GM18868 (cell line): ENCODE results near the gene LARP4B.

Experiments
- ATAC-seq: cut with Tn5 transposase; IDR thresholded peaks from one replicate; pipeline ENCODE4 v1.9.1; 2021; ENCODE audit warnings: mild to moderate bottlenecking, moderate library complexity; ENCODE audit not compliant: unreplicated experiment

Gene LARP4B

DNA sequence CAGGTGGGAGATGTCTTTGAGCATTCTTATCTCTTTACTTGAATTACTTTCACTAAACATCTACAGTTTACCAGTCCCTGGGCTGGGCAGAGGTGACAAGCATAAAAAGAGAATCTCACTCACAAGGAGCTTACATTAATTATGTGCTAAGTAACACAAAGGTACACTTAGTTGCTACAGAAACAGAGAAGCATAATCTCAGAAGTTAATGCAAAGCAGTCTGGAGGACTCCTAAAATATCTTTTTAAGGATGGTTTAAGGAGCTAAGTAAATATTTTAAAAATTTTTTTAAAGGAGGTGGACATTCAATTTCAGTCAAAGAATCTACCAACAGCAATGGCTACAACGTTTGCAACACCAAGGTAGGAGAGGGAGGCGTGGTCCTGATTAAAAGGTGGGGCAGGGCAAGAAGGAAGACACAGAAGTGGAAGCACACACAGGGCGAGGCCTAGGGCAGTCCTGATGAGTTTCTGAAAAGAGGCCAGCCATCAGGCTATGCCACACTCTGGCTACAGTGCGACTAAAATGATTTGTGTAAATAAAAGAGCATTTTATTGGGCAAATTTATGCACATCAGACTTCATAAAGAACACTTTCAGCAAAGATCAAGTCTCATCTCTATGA, 5.3 kb downstream of the LARP4B start:
- ATAC-seq = no peak

DNA sequence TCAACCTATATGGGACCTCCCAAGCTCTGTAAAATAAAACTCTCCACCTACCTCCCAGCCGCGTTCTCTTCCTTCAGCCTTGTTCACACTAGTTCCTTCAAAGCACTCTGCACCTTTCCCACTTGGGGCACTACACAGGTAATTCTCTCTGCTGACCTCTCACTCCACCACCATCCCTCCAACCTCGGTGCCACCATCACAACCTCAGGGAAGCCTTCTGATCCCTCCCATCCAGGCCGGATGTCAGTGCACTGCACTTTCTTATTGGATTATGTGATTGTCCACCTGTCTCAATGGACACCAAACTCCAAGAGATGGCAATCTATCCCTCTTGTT, 7.0 kb downstream of the LARP4B start:
- ATAC-seq = no peak

DNA sequence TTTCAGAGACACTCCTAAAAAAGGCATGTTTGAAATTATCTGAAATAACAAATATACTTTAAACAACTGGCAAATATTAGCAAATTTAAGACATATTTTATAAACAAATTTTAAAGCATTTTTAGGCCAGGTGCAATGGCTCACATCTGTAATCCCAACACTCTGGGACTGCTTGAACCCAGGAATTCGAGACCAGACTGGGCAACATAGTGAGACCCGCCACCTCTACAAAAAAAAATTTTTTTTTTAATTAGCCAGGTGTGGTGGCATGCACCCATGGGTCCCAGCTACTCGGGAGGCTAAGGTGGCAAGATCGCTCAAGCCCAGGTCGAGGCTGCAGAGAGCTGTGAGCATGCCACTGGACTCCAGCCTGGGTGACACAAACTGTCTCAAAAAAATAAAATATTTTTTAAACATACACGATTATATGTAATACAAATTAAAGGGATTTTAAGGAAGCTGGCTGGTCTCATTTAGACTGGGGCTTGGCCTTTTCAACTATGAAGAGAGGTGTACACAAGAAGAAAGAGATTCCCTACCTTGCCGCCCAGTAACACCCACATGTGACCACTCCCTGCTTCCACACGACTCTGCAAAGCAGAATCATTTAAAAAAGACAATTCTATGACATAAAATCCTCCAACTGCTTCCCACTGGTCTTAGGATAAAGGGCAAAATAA, 7.5 kb downstream of the LARP4B start:
- no peak for ATAC-seq

DNA sequence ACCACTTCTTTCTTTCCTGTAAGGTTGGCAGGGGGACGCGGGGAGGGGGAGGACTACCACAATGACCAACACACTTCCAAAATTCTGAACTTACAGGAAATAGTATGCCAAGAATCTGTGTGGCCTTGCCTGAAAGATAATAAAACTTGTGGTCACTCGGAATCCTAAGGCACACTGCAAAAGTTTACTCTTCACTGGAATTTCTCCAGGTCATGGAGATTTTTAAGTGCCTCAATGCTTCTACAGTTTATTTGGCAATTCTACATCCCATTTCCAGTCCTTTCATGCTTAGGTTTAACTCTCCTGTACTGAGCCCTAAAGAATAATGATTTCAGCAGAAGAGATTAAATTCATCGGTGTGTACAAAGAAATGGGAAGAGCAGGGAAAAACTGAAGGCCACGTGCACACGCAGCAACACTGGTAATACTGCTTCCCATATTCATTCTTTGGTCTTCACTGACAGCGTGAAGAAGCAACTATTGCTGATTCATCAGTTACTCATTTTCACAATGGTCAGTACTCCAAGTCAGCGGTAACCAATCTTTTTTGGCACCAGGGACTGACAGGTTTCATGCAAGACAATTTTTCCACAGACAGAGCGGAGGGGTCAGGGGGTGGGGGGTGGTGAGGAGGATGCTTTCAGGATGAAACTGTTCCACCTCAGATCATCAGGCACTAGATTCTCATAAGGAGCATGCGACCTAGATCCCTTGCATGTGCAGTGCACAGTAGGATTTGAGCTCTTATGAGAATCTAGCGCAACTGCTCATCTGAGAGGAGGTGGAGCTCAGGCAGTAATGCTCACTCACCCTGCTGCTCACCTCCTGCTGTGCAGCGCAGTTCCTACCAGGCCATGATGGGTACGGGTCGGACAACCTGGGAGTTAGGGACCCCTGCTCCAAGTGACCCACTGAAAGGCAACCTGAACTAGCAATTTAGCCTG, 9.8 kb downstream of the LARP4B start:
- ATAC-seq = no peak

DNA sequence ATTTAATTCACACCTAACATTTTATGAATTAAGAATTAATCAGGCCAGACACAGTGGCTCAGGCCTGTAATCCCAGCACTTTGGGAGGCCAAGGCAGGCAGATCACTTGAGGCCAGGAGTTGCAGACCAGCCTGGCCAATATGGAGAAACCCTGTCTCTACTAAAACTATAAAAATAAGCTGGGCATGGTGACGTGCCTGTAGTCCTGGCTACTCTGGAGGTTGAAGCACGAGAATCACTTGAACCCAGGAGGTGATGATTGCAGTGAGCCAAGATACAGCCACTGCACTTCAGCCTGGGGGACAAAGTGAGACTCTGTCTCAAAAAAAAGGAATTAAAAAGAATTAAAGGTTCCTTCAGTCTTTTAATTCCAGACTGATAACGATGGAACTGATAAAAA, 11.1 kb downstream of the LARP4B start:
- no peak for ATAC-seq

DNA sequence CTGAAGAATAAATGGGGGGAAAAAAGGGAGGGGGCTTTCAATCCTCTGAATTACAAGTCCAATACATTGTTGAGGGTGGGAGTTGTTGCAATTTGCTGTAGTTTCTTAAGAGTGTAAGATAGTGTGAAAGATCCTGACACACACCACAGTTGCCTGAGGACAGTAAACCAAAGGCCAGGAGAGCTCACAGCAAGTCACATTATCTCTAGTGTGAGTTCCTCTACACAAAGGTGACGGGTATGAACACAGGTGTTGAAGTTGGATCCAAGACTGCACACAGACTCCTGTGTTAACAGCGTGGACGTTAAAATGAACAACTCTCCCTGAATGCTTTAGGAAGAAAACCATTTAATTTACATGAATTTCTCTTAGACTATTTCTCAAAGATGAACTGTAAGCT, 12.0 kb downstream of the LARP4B start:
- ATAC-seq = no peak

DNA sequence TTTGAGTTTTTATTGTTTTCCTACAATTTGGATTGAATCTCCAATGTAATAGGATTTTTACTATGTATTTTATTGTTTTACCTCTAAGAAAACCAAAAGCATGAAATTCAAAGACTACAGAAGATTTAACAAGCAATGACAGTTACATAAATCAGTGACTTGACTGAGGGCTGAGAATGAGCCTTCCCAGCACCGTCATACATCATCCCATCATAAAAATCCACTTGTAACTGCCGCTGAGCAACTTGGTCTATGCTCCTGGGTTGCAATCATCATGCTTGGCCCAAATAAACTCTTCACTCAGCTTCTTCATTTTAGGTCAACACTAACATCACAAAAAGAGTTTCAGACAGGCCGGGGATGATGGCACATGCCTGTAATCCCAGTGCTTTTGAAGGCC, 13.5 kb downstream of the LARP4B start:
- no peak for ATAC-seq

DNA sequence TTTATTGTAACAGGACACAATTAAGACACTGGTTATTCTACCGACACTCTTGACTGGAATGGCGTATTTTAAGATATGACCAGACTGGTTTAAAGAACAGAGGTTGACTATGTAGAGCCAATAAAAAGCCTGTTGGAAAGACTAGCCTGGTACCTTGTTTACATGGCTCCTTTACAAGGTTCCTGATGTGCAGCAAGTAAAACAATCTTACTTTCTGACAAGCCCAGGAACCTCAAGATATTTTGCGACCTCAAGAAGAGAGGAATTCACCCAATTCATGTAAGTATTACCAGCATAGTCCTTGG, 14.1 kb downstream of the LARP4B start:
- no peak for ATAC-seq

DNA sequence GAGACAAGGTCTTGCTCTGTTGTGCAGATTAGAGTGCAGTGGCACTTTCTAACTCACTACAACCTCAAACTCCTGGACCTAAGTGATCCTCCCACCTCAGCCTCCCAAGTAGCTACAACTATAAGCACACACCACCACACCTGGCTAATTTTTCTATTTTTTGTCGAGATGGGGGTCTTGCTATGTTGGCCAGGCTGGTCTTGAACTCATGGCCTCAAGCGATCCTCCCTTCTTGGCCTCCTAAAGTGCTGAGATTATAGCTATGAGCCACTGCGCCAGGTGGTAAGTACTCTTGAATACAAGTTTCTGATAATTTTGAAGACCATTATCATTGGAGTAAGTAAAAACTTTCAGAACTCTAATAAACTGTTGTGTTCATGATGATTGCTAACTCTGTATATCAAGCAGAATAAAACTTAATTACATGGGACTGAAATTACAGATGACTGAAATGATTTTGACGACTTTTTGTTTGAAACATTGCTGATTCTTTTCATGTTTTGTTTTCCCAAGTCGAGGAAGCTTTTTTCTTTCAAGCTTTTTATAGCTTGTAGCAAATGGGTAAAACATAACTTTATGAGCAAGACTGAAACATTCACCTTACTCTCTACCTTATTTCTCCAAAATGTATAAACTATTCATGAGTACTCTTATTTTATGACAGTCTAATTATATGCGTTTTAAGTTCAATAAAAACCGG, 14.6 kb downstream of the LARP4B start:
- ATAC-seq = no peak

DNA sequence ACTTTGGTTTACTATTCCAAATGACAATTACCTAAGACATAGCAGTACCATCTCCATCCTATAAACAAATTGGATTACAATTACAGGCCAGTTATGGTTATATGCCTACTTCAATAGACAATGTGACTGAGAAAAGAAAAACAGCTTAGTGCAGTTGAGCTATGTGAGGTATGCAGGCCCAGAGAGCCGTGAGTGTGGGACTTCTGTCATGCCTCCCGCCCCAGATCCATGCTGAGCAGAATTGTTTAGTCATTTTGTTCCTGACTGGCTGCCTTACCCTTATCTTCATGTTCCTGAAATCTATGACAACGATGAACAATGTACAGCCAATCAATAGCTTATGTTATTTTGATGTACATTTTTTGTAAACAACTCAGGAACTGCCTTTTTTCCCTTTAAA, 21.7 kb downstream of the LARP4B start:
- no peak for ATAC-seq

DNA sequence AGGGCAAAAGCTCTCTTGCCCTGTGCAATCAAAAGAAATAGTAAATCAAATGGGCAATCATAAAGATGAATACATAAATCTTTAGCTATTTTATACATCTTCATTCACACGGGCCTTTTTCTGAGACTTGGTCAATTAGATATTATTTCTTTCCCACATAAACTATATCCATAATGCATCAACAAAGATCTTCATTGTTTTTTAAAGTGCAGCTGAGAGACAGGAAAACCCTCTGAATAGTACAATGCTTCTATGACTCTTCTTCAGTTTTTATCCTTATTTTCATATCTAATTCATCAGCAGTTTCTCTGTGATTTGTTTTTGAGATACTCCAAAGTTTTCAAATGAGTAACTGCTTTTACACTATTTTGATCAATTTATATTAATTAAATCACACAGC, 25.5 kb downstream of the LARP4B start:
- ATAC-seq = no peak

DNA sequence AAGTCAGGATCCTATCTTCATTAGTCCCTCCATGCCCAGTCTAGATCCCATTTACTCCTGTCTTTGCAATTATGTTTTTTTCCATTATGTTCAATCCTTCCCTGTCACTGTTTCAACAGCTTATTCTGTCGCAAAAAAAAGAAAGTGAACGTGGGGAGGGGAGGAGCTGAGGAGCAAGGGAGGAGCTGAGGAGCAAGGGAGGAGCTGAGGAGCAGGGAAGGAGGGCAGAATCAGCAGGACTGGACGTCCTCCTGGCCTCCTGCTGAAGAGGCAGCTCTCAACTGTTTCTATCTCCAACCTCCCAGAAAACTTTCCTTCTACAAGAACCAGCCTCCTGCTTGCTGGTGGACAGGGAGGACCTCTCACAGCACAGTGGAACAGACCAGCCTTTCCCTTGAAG, 26.0 kb downstream of the LARP4B start:
- no peak for ATAC-seq

DNA sequence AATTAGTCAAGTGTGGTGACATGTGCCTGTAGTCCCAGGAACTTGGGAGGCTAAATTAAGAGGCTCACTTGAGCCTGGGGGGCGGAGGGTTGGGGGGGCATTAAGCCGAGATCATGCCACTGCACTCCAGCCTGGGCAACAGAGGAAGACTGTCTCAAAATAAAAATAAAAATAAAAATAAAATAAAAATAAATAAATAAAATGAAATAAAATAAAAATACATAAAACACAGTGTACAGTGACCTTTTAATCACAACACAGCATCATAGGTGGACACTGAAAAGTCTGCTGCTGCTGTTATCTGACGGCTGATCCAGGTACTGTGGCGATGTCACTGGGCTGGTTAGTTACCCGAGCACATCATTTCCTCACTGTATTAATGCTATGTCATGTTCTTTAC, 27.1 kb downstream of the LARP4B start:
- ATAC-seq = no peak

DNA sequence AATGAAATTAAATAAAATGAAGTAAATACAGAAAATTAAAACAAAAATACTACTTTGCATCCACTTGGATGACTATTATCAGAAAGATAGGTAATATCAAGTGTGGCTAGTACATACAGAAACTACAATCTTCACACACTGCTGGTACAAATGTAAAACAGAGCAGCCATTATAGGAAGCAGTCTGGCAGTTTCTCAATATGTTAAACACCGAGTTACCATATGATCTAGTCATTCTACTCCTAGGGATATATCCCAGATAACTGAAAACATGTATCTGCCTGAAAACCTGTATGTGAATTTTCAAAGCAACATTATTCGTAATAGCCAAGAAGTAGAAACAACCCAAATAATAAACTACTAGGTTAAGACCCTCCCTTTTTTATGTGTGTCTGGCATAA, 33.4 kb downstream of the LARP4B start:
- ATAC-seq = no peak

DNA sequence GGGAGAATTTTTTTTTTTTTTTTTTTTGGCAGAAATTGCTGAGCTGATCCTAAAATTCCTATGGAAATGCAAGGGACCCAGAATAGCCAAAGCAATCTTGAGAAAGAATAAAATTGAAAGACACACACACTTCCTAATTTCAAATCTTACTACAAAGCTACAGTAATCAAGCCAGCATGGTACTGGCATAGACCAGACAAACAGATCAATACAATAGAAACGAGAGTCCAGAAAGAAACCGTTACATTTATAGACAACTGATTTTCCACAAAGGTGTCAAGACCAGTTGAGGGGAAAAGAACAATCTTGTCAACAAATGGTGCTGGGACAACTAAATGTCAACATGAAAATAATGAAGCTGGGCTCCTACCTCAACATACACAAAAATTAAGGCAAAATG, 34.5 kb downstream of the LARP4B start:
- no peak for ATAC-seq

DNA sequence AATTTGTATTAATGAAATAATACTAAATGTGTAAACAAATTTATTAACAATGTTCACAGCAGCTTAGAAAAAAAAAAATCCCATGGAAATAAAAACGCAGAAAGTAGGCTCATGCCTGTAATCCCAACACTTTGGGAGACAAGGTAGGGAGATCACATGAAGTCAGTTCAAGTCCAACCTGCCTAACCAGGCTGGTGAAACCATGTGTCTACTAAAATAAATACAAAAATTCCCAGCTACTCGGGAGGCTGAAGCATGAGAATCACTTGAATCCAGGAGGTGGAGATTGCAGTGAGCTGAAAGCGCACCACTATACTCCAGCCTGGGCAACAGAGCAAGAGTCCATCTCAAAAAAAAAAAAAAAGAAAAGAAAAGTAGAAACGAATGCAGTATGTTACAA, 36.2 kb downstream of the LARP4B start:
- no peak for ATAC-seq

DNA sequence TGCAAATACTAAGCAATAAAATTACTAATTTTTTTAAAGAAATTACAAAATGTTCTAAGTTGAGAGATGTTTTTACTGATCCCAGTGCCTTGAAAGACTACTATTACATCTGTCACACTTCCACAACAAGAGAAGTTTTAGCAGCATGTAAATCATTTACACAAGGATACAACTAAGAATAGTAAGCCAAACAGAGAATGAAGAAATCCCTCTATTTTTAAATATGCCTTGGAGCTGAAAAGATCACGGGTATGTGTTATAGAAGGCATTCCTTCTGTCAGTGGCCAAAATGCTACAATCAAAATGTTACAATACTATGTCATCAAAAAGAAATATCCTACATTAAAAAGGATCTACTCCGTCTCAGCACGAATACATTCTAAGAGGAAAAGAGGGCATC, 52.6 kb downstream of the LARP4B start:
- no peak for ATAC-seq

DNA sequence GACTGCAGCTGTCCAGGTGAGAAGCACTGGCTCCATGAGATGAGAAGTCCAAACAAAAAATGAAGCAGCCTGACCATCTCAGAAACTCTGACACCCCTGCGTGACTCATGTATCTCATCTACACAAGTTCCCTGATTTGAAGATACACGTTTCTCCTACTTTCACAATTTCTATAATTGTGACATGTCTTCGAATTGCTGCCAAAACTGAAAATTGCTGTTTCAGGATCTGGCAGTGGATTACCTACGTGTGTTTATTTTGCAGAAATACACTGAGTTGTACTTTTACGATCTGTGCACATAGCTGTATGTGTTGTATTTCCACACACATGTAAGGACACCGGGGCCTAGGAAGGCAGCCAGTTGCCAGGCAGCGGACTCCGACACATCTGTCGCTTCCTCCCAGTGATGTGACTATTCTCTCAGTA, 53.2 kb downstream of the LARP4B start:
- ATAC-seq = no peak

DNA sequence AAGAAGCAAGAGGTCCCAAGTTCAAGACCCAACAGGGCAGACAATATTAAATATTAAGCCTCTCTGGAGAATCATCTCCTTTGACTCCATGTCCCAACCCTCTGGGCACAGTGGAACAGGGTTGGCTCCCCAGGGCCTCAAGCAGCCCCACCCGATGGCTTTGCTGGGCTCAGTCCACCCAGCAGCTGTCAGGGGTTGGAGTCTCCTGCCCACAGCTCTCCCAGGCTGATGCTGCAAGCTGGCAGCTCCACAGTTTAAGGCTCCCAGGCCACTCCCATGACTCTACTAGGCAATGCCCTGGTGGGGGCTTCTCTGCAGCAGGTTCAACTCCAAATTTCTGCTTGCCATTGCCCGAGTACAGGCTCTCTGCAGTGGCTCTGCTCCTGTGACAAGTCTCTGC, 55.1 kb downstream of the LARP4B start:
- ATAC-seq = no peak

DNA sequence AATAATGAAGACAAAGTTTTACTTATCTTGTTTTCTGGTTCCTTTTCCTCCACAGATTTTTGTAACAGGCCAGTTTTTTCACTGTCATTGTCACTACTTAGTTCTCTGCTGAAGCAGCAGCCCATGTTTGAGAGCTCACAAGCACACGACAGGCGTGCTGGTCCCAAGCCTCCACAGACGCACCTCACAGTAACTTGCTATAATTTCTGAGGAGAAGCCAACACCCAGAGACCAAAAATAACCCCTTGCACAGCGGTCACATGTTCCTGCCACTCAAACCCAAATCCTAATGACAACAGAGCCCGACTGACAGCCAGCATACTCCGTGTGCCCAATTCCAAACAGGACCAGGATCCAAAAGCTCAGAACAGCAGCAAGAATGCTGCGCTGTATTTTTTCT, 58.5 kb downstream of the LARP4B start:
- no peak for ATAC-seq

DNA sequence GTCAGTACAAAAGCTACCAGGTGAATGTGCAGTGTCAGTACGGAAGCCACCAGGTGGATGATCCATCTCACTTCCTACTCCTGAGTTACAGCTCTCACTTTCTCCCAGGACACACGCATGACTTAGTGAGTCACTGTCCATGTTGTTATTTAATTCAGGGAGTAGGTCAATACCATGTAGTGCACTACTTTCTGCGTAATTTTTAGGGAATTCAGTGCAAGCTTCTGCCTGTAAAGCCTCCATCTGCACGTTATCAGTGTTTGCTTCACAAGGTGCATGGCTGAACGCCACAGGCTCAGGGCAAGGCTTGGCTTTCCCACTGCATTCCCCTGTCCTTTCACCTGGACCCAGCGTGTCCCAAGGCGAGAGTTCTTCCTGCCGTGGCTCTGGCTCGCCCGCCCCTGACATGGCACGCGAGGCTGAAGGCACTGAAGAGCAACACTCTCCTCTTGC, 59.5 kb downstream of the LARP4B start:
- no peak for ATAC-seq
